ENCODE data around the gene WDR43. TPM values are rescaled to one million over a fixed set of nuclear protein-coding genes. Genes with fewer than 3 reads are reported as not detected.

Gene WDR43
- total and polyA plus RNA-seq, 2 experiments from 2014 or later = 21.0 to 41.3 TPM

- no peak for DNase-seq (ENCODE audit: low spot score)
- H3K36me3 ChIP-seq (replicated peaks; ENCODE audit: insufficient read depth, low read depth) = no peaks in the 10 kb centered on the region
- no peaks in the 10 kb centered on the region for H3K79me2 ChIP-seq
- H3K4me2 ChIP-seq = no peak overlapping the region
- H3K27ac ChIP-seq = no peak overlapping the region
- TF ChIP-seq EZH2phosphoT487 (IDR thresholded peaks at IDR 0.05; ENCODE audit: low read depth, severe bottlenecking, unreplicated experiment) (no peak), CTCF (IDR thresholded peaks at IDR 0.05; ENCODE audit: poor library complexity) (no peak), EZH2 (IDR thresholded peaks at IDR 0.05; ENCODE audit: borderline replicate concordance) (no peak)
- no peak overlapping the region for H2AFZ ChIP-seq
- no peak overlapping the region for H3K4me3 ChIP-seq
- peaks cover 9% of the 10 kb centered on the region for H3K4me1 ChIP-seq (ENCODE audit: insufficient read depth)
- H4K20me1 ChIP-seq (ENCODE audit: insufficient read depth, poor library complexity, severe bottlenecking) = no peaks in the 10 kb centered on the region
- H3K9me2 ChIP-seq (replicated peaks; ENCODE audit: insufficient read depth) = no peaks in the 10 kb centered on the region
- no peaks in the 10 kb centered on the region for H3K27me3 ChIP-seq
- no peaks in the 10 kb centered on the region for H3K9me3 ChIP-seq (ENCODE audit: low read depth)
- 89% methylated on average over 11 of the region's 11 CpGs for WGBS (ENCODE audit: low lambda C conversion rate, missing lambda C conversion rate)
Observed at GRCh38 chr2:28949617-28950305, 55.3 kb downstream of the WDR43 start.

- no peak for DNase-seq (ENCODE audit: low spot score)
- Histone ChIP-seq H3K9me3 (ENCODE audit: low read depth) (no peaks in the 10 kb centered on the region), H4K20me1 (ENCODE audit: insufficient read depth, poor library complexity, severe bottlenecking) (no peaks in the 10 kb centered on the region), H3K27me3 (no peaks in the 10 kb centered on the region), H3K9me2 (replicated peaks; ENCODE audit: insufficient read depth) (no peaks in the 10 kb centered on the region), H3K27ac (peak overlapping the region; percentile 74), H3K4me2 (no peak overlapping the region), H3K36me3 (replicated peaks; ENCODE audit: insufficient read depth, low read depth) (no peaks in the 10 kb centered on the region), H3K79me2 (no peaks in the 10 kb centered on the region), H3K4me1 (ENCODE audit: insufficient read depth) (peaks cover 9% of the 10 kb centered on the region), H3K4me3 (no peak overlapping the region), H2AFZ (no peak overlapping the region)
- 95% methylated on average over 12 of the region's 12 CpGs for WGBS (ENCODE audit: low lambda C conversion rate, missing lambda C conversion rate)
- TF ChIP-seq CTCF (IDR thresholded peaks at IDR 0.05; ENCODE audit: poor library complexity) (no peak), EZH2phosphoT487 (IDR thresholded peaks at IDR 0.05; ENCODE audit: low read depth, severe bottlenecking, unreplicated experiment) (no peak), EZH2 (IDR thresholded peaks at IDR 0.05; ENCODE audit: borderline replicate concordance) (no peak)
Observed at GRCh38 chr2:28950941-28951630, 56.6 kb downstream of the WDR43 start.

- no peak overlapping the region for H2AFZ ChIP-seq
- peak; percentile 37 for DNase-seq (ENCODE audit: low spot score)
- H3K4me3 ChIP-seq = no peak overlapping the region
- 67% methylated on average over 13 of the region's 13 CpGs for WGBS (ENCODE audit: low lambda C conversion rate, missing lambda C conversion rate)
- H3K79me2 ChIP-seq = no peaks in the 10 kb centered on the region
- no peaks in the 10 kb centered on the region for H3K36me3 ChIP-seq (replicated peaks; ENCODE audit: insufficient read depth, low read depth)
- H3K9me2 ChIP-seq (replicated peaks; ENCODE audit: insufficient read depth) = no peaks in the 10 kb centered on the region
- TF ChIP-seq EZH2phosphoT487 (IDR thresholded peaks at IDR 0.05; ENCODE audit: low read depth, severe bottlenecking, unreplicated experiment) = no peak
- no peak for TF ChIP-seq EZH2 (IDR thresholded peaks at IDR 0.05; ENCODE audit: borderline replicate concordance)
- TF ChIP-seq CTCF (IDR thresholded peaks at IDR 0.05; ENCODE audit: poor library complexity) = no peak
- H3K27me3 ChIP-seq = no peaks in the 10 kb centered on the region
- H3K4me1 ChIP-seq (ENCODE audit: insufficient read depth) = peaks cover 9% of the 10 kb centered on the region
- H3K9me3 ChIP-seq (ENCODE audit: low read depth) = no peaks in the 10 kb centered on the region
- no peaks in the 10 kb centered on the region for H4K20me1 ChIP-seq (ENCODE audit: insufficient read depth, poor library complexity, severe bottlenecking)
- peak overlapping the region; percentile 21 for H3K4me2 ChIP-seq
- peak overlapping the region; percentile 74 for H3K27ac ChIP-seq
Observed at GRCh38 chr2:28951910-28952835, 57.7 kb downstream of the WDR43 start.

Data from hepatocyte (in vitro differentiated cells).